Testis (tissue), 2 donors: ENCODE results near the gene AGBL1.

Experiments used
- POLR2A ChIP-seq: fragments of 450-650 bp; IDR thresholded peaks from one replicate; pipeline ENCODE4 v1.6.1; 2017; ENCODE audit warnings: antibody characterized with exemption, mild to moderate bottlenecking, moderate library complexity
- TF ChIP-seq, protein P1 (sequence below), 3 experiments: fragments of 450-650 bp in 2 of 3; fragments of 200-600 bp in 1 of 3; sonication (generic) in 1 of 3; IDR thresholded peaks; one replicate each; pipeline ENCODE4 v1.5.1; 2016 to 2019; ENCODE audit warnings: antibody characterized with exemption in 3 of 3, mild to moderate bottlenecking in 2 of 3, moderate library complexity in 1 of 3

DNA sequence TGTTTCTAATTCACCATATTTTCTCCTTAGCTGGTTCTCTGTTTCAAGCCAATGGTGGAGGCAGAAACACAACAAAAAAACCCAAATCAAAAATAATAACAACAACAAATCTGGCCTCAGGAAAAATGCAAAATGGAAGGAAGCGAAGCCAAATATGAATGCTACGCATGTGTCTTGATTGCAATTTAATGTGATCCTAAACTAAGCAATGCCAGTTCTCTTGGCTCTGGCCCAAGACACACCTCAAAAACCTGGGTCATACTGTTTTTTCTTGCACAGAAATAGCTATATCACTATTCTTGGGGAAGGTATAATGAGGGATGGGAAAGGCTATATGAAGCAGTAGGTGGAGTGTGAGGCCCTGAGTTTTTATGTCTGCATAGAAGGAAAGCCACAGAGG, 724.7 kb downstream of the AGBL1 start:
- TF ChIP-seq, protein P1, sequence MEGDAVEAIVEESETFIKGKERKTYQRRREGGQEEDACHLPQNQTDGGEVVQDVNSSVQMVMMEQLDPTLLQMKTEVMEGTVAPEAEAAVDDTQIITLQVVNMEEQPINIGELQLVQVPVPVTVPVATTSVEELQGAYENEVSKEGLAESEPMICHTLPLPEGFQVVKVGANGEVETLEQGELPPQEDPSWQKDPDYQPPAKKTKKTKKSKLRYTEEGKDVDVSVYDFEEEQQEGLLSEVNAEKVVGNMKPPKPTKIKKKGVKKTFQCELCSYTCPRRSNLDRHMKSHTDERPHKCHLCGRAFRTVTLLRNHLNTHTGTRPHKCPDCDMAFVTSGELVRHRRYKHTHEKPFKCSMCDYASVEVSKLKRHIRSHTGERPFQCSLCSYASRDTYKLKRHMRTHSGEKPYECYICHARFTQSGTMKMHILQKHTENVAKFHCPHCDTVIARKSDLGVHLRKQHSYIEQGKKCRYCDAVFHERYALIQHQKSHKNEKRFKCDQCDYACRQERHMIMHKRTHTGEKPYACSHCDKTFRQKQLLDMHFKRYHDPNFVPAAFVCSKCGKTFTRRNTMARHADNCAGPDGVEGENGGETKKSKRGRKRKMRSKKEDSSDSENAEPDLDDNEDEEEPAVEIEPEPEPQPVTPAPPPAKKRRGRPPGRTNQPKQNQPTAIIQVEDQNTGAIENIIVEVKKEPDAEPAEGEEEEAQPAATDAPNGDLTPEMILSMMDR (IDR thresholded peaks at IDR 0.05) = no peak
- no peak for TF ChIP-seq POLR2A
